Hematopoietic multipotent progenitor cell treated with erythropoietin and hydrocortisone succinate and interleukin-3 and kit ligand, for 17 days (in vitro differentiated cells): Measurements from ENCODE around the gene TSPAN33.
"Not testable (repeated sequence)": the region's sequence is repeated elsewhere in the genome, so short reads cannot be mapped to it uniquely, and the experiment has no call there.

Experiments
- DNase-seq: peaks from one replicate; pipeline ENCODE4 v3.0.0-alpha.2; 2015; ENCODE audit warnings: low spot score

Gene TSPAN33

DNA sequence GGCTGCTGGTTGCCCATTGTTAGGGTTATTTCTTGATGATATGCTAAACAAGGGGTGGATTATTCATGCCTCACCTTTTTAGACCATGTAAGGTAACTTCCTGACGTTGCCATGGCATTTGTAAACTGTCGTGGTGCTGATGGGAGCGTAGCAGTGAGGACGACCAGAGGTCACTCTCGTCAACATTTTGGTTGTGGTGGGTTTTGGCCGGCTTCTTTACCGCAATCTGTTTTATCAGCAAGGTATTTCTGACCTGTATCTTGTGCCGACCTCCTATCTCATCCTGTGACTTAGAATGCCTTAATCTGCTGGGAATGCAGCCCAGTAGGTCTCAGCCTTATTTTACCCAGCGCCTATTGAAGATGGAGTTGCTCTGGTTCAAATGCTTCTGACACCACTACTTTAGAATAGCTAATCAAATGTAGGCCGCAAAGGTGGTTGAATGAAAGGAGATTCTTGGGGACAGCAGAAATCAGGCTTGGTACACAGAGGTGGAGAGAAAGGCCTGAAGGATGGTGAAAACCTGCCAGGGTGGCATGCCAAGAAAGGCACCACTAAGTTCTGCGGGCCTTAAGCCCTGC, 26.0 kb downstream of the TSPAN33 start:
- DNase-seq = no peak

DNA sequence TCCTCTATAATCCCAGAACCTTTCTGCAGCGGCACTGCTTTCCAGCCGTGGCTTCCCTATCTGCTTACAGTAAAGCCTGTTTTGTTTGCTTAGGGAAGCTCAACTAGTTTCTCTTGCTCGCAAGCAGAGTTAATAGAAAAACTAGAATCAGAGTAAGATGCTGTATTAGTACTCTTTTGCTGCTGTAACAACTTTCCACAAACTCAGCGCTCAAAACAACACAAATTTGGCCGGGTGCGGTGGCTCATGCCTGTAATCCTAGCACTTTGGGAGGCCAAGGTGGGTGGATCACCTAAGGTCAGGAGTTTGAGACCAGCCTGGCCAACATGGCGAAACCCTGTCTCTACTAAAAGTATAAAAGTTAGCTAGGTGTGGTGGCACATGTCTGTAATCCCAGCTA, 29.4 kb downstream of the TSPAN33 start:
- DNase-seq = not testable (repeated sequence)

DNA sequence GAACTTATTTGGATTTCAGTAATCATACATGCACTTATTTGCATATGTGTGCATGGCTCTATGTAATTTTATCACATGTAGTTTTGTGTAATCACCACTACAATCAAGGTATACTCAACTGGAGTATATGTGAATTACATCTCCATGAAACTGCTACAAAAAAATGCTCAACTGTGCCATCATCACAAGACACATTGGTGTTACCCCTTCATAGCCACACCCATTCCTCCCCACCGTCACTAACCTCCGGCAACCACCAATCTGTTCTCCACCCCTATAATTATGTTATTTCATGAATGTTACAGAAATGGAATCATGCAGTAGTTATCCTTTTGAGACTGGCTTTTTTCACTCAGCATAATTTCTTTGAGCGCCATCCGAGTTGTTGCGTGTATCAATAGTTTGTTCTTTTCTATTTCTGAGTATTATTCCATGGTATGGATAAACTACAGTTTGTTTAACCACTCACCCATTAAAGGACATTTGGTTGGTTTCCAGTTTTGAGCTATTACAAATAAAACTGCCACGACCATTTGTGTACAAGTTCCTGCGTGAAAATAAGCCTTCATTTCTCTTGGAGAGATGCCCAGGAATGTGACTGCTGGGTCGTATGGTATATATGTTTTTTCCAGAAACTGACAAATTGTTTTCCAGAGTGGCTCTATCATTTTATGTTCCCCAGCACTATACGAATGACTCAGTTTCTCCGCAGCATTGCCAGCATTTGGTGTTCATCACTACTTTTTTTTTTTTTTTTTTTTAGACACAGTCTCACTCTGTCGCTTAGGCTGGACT, 32.6 kb downstream of the TSPAN33 start:
- no peak for DNase-seq

DNA sequence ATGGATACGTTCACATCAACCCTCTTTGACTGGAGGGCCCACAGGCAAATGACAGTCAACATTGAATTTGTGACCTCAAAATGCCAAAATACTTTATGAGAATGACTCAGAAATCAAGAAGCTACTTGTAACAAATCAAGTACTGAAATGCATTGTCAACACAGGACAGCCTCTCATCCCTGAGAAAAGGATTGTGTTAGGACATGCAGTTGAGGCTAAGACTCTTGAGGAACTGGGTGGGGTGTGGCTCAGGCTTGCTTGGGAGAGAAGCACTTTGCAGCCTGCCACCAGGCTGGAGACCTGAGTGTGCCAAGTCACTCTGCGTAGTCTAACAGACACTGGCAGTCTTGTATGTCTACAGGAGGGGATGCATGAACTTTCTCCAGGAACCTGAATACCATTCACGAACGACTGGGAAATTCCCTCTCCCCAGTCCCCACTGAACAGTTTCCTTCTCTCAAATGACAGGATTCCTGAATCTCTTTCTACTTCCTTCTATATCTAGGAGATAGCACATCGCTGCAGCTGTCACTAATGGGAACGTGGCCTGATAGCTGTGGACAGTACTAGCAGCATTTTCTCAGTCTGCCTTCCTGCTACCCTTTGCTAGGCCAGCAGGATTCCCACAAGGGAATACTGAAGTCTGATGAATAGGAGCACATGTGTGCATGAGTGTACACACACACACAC, 40.6 kb downstream of the TSPAN33 start:
- no peak for DNase-seq

DNA sequence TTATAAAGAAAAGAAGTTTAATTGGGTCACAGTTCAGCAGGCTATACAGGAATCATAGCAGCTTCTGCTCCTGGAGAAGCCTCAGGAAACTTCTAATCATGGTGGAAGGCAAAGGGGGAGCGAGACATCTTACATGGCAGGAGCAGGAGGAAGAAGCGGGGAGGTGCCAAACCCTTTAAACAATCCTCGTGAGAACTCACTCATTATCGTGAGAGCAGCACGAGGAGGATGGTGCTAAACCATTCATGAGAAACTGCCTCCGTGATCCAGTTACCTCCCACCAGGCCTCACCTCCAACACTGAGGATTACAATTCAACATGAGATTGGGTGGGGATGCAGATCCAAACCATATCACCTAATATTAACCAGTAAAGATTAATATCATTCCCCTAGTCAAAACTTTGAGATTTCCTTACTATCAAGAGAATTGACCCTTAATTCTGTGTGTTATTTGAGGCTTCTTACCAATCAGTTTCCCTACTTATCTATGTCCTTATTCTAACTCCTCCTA, 42.3 kb downstream of the TSPAN33 start:
- no peak for DNase-seq

GRCh38 chr7:129187681-129188371, 43.3 kb downstream of the TSPAN33 start:
- DNase-seq = no peak

- no peak for DNase-seq
These were observed 43.9 kb downstream of the TSPAN33 start, which contains the start of gene SMO for GRCh38 chr7:129188372-129188891. Gene SMO, plus strand, starts transcription at chr7:129188633. Its CDS starts 519 bp downstream, at chr7:129189152.

- no peak for DNase-seq
These were observed 44.6 kb downstream of the TSPAN33 start for GRCh38 chr7:129188892-129189660.

DNA sequence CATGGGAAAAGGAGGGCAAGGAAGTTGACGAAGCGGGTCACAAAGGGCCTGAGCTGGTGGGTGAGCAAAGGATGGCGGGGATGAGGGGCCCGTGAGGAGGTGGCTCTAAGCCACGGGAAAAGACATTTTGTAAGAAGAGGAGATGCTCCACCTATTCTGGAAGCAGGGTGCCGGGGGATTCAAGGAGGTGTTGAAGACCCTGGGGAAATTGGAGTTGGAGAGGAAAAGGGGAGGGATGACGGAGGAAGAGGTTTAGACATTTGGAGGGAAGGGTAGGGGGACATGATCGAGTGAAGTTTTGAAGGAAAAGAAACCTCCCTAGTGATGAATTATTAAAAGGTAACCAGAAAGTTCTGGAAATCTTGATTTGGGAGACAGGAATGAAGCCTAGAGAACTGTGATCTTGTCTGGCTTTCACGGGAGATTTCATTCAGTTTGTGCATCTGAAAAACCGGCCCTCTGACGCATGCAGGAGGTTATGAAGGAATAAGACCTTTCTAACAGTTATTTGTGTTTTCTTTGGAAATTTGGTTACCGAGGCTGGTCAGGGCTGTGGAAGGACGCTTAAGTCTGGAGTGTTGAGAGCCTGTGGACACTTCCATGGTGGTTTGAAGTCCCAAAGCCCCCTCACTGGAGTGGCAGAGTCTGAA, 45.3 kb downstream of the TSPAN33 start:
- DNase-seq = no peak

GRCh38 chr7:129191272-129191671, 46.8 kb downstream of the TSPAN33 start:
- no peak for DNase-seq

- DNase-seq = no peak
These were observed 49.4 kb downstream of the TSPAN33 start for GRCh38 chr7:129193892-129194291.

DNA sequence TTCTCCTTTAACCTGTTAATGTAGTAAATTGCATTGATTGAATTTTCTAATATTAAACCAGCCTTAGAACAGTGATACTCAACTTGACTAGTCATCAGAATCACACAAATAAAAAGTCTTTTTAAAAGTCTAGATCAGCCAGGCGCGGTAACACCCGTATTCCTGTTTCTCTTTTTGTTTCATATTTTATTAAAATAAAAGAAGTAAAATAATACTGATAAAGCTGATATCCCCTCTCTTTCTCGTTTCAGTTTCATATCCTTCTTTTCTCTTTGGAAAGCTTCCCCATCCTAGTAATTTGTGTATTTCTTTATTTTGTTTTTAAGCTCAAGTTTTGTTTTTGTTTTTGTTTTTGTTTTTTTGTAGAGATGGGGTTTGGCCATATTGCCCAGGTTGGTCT, 53.3 kb downstream of the TSPAN33 start:
- no peak for DNase-seq

DNA sequence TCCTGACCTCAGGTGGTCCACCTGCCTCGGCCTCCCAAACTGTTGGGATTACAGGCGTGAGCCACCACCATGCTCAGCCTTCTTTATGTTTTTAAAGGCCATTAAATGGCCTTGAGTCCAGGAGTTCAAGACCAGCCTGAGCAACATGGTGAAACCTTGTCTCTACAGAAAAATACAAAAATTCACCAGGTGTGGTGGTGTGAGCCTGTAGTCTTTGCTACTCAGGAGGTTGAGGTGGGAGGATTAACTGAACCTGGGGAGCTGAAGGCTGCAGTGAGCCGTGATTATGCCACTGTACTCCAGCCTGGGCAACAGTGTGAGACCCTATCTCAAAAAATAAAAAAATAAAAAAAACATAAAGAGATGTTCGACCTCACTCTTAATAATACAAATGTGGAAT, 54.9 kb downstream of the TSPAN33 start:
- no peak for DNase-seq

- no peak for DNase-seq
These were observed 57.7 kb downstream of the TSPAN33 start for GRCh38 chr7:129202058-129202777.

DNA sequence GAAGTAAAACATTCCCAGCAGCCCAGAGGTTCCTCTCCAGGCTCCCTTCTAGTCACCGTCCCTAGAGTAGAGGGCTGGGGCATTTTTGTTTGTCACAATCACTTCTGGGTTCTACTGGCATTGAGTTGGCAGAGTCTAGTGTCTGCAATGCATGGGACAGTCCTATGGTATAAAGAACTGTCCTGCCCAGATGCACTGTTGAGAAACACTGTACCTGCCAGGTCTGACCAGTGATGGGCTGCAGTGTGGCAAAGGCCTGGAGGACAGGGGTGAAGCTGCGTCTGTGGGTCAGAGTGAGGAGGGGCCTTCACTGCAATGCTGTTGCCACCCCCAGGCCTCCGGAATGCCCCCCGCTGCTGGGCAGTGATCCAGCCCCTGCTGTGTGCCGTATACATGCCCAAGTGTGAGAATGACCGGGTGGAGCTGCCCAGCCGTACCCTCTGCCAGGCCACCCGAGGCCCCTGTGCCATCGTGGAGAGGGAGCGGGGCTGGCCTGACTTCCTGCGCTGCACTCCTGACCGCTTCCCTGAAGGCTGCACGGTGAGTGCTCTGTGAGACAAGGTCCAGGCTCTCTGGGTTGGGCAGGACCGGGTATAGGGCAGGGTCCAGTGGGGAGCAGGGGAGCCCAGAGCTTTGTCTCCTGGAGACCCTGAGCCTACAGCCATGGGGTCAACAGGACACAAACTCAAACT, 58.7 kb downstream of the TSPAN33 start:
- no peak for DNase-seq

DNA sequence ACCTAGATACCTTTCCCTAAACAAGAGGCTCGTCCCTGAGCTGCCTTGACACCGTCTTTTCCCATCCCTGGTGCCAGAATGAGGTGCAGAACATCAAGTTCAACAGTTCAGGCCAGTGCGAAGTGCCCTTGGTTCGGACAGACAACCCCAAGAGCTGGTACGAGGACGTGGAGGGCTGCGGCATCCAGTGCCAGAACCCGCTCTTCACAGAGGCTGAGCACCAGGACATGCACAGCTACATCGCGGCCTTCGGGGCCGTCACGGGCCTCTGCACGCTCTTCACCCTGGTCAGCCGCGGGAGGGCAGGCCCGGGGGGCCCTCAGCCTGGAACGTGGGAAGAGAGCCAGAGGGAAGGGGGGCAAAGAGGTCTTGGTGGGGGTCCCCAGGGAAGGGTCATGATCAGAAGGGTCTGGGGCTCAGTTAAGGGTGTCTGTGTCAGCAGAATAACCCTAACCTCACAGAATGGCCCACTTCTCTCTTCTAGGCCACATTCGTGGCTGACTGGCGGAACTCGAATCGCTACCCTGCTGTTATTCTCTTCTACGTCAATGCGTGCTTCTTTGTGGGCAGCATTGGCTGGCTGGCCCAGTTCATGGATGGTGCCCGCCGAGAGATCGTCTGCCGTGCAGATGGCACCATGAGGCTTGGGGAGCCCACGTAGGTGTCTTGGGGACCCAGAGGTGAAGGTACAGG, 60.8 kb downstream of the TSPAN33 start:
- no peak for DNase-seq

DNA sequence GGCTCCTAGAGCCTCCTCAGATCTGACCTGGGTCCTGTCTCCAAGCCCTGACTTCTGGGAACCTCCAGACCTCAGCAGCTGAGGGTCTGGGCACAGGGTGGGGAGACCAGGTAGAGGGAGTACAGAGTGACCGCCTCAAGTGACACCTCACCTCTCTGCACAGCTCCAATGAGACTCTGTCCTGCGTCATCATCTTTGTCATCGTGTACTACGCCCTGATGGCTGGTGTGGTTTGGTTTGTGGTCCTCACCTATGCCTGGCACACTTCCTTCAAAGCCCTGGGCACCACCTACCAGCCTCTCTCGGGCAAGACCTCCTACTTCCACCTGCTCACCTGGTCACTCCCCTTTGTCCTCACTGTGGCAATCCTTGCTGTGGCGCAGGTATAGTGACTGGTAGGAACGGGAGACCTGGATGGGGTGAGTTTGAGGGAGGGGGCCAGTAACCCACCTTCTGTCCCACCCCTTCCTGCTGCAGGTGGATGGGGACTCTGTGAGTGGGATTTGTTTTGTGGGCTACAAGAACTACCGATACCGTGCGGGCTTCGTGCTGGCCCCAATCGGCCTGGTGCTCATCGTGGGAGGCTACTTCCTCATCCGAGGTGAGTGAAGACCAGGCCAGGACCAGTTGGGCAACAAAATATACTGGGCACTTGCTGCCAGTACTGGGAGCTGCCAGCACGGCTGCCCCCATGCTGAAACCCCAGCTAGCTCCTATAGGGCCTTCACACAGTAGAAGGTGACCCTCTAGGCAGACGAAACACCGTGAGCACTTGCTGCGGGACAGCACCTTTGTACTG, 61.7 kb downstream of the TSPAN33 start:
- DNase-seq = no peak

DNA sequence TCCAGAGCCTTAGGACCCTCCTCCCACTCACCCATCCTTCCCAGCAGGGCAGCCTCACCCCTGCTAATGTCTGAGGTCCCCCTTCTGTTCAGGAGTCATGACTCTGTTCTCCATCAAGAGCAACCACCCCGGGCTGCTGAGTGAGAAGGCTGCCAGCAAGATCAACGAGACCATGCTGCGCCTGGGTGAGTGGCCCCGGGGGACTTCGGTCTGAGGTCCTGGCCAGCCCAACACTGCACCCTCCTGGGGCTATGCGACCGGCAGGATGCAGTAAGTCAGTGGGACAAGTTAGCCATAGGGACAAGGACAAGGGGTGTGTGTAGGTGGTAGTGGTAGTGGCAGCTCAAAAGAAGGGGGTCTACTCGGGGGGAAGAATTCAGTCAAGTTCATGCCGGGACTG, 64.2 kb downstream of the TSPAN33 start:
- DNase-seq = no peak
